ENCODE results near the gene FAM107B. TPM values are rescaled to one million over a fixed set of nuclear protein-coding genes. Genes with fewer than 3 reads are reported as not detected.
"Not testable (repeated sequence)": the region's sequence is repeated elsewhere in the genome, so short reads cannot be mapped to it uniquely, and the experiment has no call there.

The FAM107B gene
- total RNA-seq, 2 experiments from 2014 or later, result 114 to 121 TPM

GRCh38 chr10:14820775-14821154 is 46.1 kb upstream of the FAM107B start:
- no peak overlapping the region for H3K4me3 Mint-ChIP-seq
- H3K9me3 Mint-ChIP-seq, result no peaks in the 10 kb centered on the region
- no peak for ATAC-seq
- DNase-seq, result no peak
- ChIA-PET CTCF (no interaction called here), POLR2A (no interaction called here)
- no peaks in the 10 kb centered on the region for H3K36me3 Mint-ChIP-seq (ENCODE audit: low read depth)
- no peaks in the 10 kb centered on the region for H3K27me3 Mint-ChIP-seq
- H3K27ac Mint-ChIP-seq, result peak overlapping the region; percentile 63
- no peak for TF ChIP-seq CTCF (IDR thresholded peaks at IDR 0.05)
- intact Hi-C loops (cut with micrococcal nuclease), result no loop called here
- H3K4me1 Mint-ChIP-seq (ENCODE audit: low read depth), result peaks cover 3% of the 10 kb centered on the region

GRCh38 chr10:14820010-14820774 is 45.5 kb upstream of the FAM107B start:
- ChIA-PET CTCF (interaction anchor here (1.3 to 1.6 kb wide), 2 partner anchors 10 to 276 kb away, joined by 4 read pairs; no protein-coding TSS in a partner anchor), POLR2A (interaction anchor here (1.5 kb wide), 1 partner anchor 18 kb away, joined by 4 read pairs; the partner anchor contains the start of genes CDNF, HSPA14 and MSANTD7)
- H3K9me3 Mint-ChIP-seq, result no peaks in the 10 kb centered on the region
- no peak overlapping the region for H3K4me3 Mint-ChIP-seq
- DNase-seq, result no peak
- intact Hi-C loops (cut with micrococcal nuclease), result no loop called here
- H3K27me3 Mint-ChIP-seq, result no peaks in the 10 kb centered on the region
- ATAC-seq, result no peak
- H3K4me1 Mint-ChIP-seq (ENCODE audit: low read depth), result peaks cover 3% of the 10 kb centered on the region
- H3K27ac Mint-ChIP-seq, result no peak overlapping the region
- TF ChIP-seq CTCF (IDR thresholded peaks at IDR 0.05), result no peak
- no peaks in the 10 kb centered on the region for H3K36me3 Mint-ChIP-seq (ENCODE audit: low read depth)

GRCh38 chr10:14816717-14817116 is 42.0 kb upstream of the FAM107B start:
- POLR2A ChIA-PET; H3K9me3 Mint-ChIP-seq; DNase-seq; intact Hi-C loops (cut with micrococcal nuclease); H3K27me3 Mint-ChIP-seq; ATAC-seq; H3K4me3 Mint-ChIP-seq; H3K27ac Mint-ChIP-seq; H3K36me3 Mint-ChIP-seq (ENCODE audit: low read depth): not testable (repeated sequence)
- CTCF ChIA-PET, result interaction anchor here (1.0 to 1.4 kb wide), 2 partner anchors 17 to 318 kb away, joined by 3 read pairs; no protein-coding TSS in a partner anchor
- H3K4me1 Mint-ChIP-seq (ENCODE audit: low read depth), result peaks cover 14% of the 10 kb centered on the region

GRCh38 chr10:14815681-14816080 is 41.0 kb upstream of the FAM107B start:
- Mint-ChIP-seq H3K27ac (no peak overlapping the region), H3K36me3 (ENCODE audit: low read depth) (no peaks in the 10 kb centered on the region), H3K4me1 (ENCODE audit: low read depth) (peaks cover 20% of the 10 kb centered on the region), H3K27me3 (no peaks in the 10 kb centered on the region), H3K9me3 (no peaks in the 10 kb centered on the region), H3K4me3 (no peak overlapping the region)
- ATAC-seq (no peak), DNase-seq (no peak)
- ChIA-PET POLR2A (no interaction called here), CTCF (interaction anchor here (1.0 to 1.4 kb wide), 2 partner anchors 16 to 317 kb away, joined by 3 read pairs; no protein-coding TSS in a partner anchor)
- intact Hi-C loops (cut with micrococcal nuclease), result no loop called here
- no peak for TF ChIP-seq CTCF (IDR thresholded peaks at IDR 0.05)

- CTCF ChIA-PET, result no interaction called here
- intact Hi-C loops (cut with micrococcal nuclease), result no loop called here
- ATAC-seq (peak; percentile 49), DNase-seq (no peak)
- H3K27ac Mint-ChIP-seq, result no peak overlapping the region
- no peaks in the 10 kb centered on the region for H3K27me3 Mint-ChIP-seq
- peaks cover 20% of the 10 kb centered on the region for H3K4me1 Mint-ChIP-seq (ENCODE audit: low read depth)
- H3K4me3 Mint-ChIP-seq, result no peak overlapping the region
- no peak for TF ChIP-seq CTCF (IDR thresholded peaks at IDR 0.05)
- POLR2A ChIA-PET, result no interaction called here
- H3K9me3 Mint-ChIP-seq, result no peaks in the 10 kb centered on the region
- no peaks in the 10 kb centered on the region for H3K36me3 Mint-ChIP-seq (ENCODE audit: low read depth)
Observed at GRCh38 chr10:14812271-14812670, 37.6 kb upstream of the FAM107B start.

Data from activated CD8-positive, alpha-beta T cell treated with anti-CD3 and anti-CD28 coated beads for 36 hours (primary cell).